Esophagus squamous epithelium (tissue), 5 donors: ENCODE measurements around the gene ANP32A. TPM values are rescaled to one million over a fixed set of nuclear protein-coding genes. Genes with fewer than 3 reads are reported as not detected.

ENCODE experiments used
- DNase-seq: peaks from one replicate; lab custom pipeline; 2025; lab: John Stamatoyannopoulos, UW
- H3K27ac ChIP-seq, 4 donors: fragments of 200-600 bp; sonication (generic); one replicate each; pipeline ENCODE4 v1.5.1; 2016 to 2019; ENCODE audit warnings: mild to moderate bottlenecking in 1 of 4
- H3K27me3 ChIP-seq, 4 donors: fragments of 200-600 bp; sonication (generic); 1 replicate in 3 of 4; 2 replicates in 1 of 4; pipeline versions ENCODE4 v1.5.1 to v1.6.0; 2017 to 2021; ENCODE audit warnings: antibody characterized with exemption in 1 of 4
- H3K36me3 ChIP-seq, 3 donors: fragments of 200-600 bp; sonication (generic); one replicate each; pipeline ENCODE4 v1.5.1; 2016 to 2019
- H3K4me1 ChIP-seq, 3 donors: fragments of 200-600 bp; sonication (generic); one replicate each; pipeline ENCODE4 v1.5.1; 2017 to 2019
- H3K4me3 ChIP-seq, 4 donors: fragments of 200-600 bp; sonication (generic); 1 replicate in 3 of 4; 2 replicates in 1 of 4; pipeline ENCODE4 v1.5.1; 2016 to 2019; ENCODE audit warnings: mild to moderate bottlenecking in 2 of 4, moderate library complexity in 1 of 4
- H3K9me3 ChIP-seq, 3 donors: fragments of 200-600 bp; sonication (generic); one replicate each; pipeline ENCODE4 v1.5.1; 2016 to 2019
- POLR2A ChIP-seq, 4 donors: fragments of 450-650 bp; IDR thresholded peaks; one replicate each; pipeline ENCODE4 v1.6.1; 2017; ENCODE audit warnings: antibody characterized with exemption in 4 of 4, mild to moderate bottlenecking in 4 of 4, moderate library complexity in 3 of 4
- WGBS, 2 donors: methylation state at CpG; one replicate each; pipeline ENCODE4 v1.1.5; 2018; 5-methylcytosine and 5-hydroxymethylcytosine counted together
- intact Hi-C: fragments of 100-400 bp; cut with DNase I; formaldehyde crosslinking; loops from one replicate; pipeline ENCODE4 v1.15.0; 2022
- small RNA-seq, 4 donors: library from RNA; depleted of rRNA; stranded (forward); fragments of <200 nt; gene quantifications; one replicate each; pipeline ENCODE3, GENCODE V24; 2016
- total RNA-seq, 4 donors: library from RNA; depleted of rRNA; stranded (reverse); fragments of >200 nt; gene quantifications; one replicate each; pipeline ENCODE4 v1.1.0, GENCODE V29; 2016
- TF ChIP-seq, protein P1 (sequence below), 6 experiments: fragments of 450-650 bp in 4 of 6; fragments of 200-600 bp in 2 of 6; sonication (generic) in 2 of 6; IDR thresholded peaks; one replicate each; pipeline ENCODE4 v1.5.1; 2016 to 2019; ENCODE audit warnings: antibody characterized with exemption in 6 of 6, mild to moderate bottlenecking in 4 of 6, moderate library complexity in 4 of 6
- donor health status: DM: yes; HTN: yes; CAD: no.

The ANP32A gene
- total RNA-seq, 4 donors from 2014 or later: 40.1 to 71.5 (median 43.8) TPM

DNA sequence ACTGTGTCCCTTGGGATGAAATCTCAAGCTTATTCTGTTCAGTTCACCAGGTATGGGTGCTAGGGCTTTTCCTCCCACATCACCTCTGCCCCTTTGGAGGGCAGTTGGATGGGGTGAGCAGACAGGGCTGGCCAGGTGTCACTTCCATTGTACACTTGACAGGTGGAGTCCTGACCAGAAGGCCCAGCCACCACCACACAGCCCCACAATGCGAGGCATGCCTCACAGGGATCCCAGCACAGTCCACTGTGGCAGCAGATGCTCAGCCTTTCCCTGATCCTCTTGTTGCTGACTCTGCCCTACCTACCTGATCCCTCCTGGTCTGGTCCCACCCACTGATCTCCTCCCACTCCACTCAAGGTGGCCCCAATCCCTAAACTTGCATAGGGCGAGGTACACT lies 88.2 kb downstream of the ANP32A start:
- no peak for DNase-seq
- no peaks in the 10 kb centered on the region for H3K36me3 ChIP-seq
- WGBS, 2 donors: 100% methylated on average over 1 to 2 of the region's 2 CpGs
- H3K27me3 ChIP-seq: peaks cover 0 to 45% (median 0%) of the 10 kb centered on the region in 4 donors
- no peaks in the 10 kb centered on the region for H3K9me3 ChIP-seq
- no peak for TF ChIP-seq POLR2A (IDR thresholded peaks at IDR 0.05)
- TF ChIP-seq, protein P1, sequence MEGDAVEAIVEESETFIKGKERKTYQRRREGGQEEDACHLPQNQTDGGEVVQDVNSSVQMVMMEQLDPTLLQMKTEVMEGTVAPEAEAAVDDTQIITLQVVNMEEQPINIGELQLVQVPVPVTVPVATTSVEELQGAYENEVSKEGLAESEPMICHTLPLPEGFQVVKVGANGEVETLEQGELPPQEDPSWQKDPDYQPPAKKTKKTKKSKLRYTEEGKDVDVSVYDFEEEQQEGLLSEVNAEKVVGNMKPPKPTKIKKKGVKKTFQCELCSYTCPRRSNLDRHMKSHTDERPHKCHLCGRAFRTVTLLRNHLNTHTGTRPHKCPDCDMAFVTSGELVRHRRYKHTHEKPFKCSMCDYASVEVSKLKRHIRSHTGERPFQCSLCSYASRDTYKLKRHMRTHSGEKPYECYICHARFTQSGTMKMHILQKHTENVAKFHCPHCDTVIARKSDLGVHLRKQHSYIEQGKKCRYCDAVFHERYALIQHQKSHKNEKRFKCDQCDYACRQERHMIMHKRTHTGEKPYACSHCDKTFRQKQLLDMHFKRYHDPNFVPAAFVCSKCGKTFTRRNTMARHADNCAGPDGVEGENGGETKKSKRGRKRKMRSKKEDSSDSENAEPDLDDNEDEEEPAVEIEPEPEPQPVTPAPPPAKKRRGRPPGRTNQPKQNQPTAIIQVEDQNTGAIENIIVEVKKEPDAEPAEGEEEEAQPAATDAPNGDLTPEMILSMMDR (IDR thresholded peaks at IDR 0.05): no peak
- intact Hi-C loops: loop anchor here (5.0 kb wide), 1 partner anchor 145 kb away; no protein-coding TSS in a partner anchor
- H3K4me1 ChIP-seq: peaks cover 0 to 23% (median 6%) of the 10 kb centered on the region in 3 donors
- H3K27ac ChIP-seq: no peak overlapping the region
- H3K4me3 ChIP-seq: no peak overlapping the region

DNA sequence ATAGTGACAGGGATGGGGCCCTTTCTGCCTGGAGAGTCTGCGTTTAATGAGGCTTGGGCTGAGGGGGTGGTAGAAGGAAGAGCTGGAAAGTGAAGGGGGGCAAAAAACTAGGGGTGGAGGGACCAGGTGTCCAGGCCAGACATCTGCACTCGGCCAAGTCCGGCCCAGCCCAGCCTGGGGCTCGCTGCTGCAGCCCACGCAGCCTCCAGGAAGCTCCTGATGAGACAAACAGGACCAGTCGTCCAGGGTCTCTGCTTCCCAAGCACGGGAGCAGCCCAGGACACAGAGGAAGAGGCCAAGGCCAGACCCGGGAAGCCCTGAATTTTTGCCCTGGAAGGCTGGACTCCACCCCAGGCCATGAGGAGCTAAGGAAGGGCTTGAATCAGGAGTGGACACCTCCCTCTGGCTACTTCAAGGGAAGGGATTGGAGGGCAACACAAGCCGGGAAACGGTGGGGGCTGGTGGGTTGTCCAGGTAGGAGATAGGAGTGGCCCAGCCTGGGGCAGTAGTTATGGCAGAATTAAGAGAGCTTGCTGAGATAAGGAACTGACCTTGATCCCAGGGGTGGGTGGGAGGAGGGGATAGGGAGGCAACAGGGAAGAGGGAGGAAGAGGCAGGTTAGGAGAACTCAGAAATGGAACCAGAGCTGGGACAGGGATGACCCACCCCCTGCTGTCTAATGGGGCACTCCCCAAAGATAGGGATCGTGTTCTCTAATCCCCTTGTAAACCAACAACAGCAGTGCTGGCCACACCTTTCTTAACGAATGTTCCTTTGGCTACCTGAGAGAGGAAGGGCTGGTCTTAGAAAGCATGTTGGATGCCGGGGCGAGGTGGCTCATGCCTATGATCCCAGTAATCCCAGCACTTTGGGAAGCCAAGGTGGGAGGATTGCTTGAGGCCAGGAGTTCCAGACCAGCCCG lies 89.5 kb downstream of the ANP32A start:
- H3K27me3 ChIP-seq: peaks cover 0 to 56% (median 0%) of the 10 kb centered on the region in 4 donors
- peaks cover 0 to 23% (median 6%) of the 10 kb centered on the region in 3 donors for H3K4me1 ChIP-seq
- H3K36me3 ChIP-seq: no peaks in the 10 kb centered on the region
- no peak for DNase-seq
- intact Hi-C loops: loop anchor here (5.0 kb wide), 1 partner anchor 146 kb away; no protein-coding TSS in a partner anchor
- 44 to 47% methylated on average over 12 of the region's 15 CpGs for WGBS, 2 donors
- no peak overlapping the region for H3K4me3 ChIP-seq
- H3K27ac ChIP-seq: no peak overlapping the region
- no peaks in the 10 kb centered on the region for H3K9me3 ChIP-seq
- TF ChIP-seq POLR2A (IDR thresholded peaks at IDR 0.05): no peak
- TF ChIP-seq, protein P1 (IDR thresholded peaks at IDR 0.05): no peak

DNA sequence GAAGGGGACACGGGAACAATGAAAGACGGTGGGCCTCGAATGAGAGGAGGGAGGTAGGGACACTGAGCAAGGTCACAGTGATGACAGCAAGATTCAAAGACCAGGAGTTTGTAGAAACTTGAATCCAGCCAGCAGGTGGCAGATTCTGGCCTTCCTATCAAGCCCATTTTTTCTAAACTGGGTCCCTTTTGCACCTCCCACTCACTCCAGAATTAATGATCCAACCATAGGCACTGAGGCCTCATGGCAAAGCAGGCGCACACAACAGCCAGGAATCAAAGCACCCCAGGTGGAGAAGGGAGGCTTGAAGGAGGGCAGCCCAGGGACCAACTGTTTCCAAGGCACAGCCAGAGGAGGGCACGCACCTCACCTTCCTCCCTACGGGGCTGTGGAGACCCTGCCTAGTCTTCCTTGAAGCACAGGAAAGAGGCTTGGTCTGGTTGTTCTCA lies 90.2 kb downstream of the ANP32A start:
- no peak for DNase-seq
- Histone ChIP-seq H3K4me3 (no peak overlapping the region), H3K27ac (no peak overlapping the region), H3K36me3 (no peaks in the 10 kb centered on the region), H3K27me3 (peaks cover 0 to 63% (median 0%) of the 10 kb centered on the region in 4 donors), H3K4me1 (peaks cover 0 to 23% (median 6%) of the 10 kb centered on the region in 3 donors), H3K9me3 (no peaks in the 10 kb centered on the region)
- intact Hi-C loops: loop anchor here (5.0 kb wide), 1 partner anchor 147 kb away; no protein-coding TSS in a partner anchor
- WGBS, 2 donors: 40 to 46% methylated on average over 3 of the region's 6 CpGs
- TF ChIP-seq POLR2A (IDR thresholded peaks at IDR 0.05): no peak
- TF ChIP-seq, protein P1 (IDR thresholded peaks at IDR 0.05): peak in 5 of 6 experiments; percentile 44 to 64 (median 50)

DNA sequence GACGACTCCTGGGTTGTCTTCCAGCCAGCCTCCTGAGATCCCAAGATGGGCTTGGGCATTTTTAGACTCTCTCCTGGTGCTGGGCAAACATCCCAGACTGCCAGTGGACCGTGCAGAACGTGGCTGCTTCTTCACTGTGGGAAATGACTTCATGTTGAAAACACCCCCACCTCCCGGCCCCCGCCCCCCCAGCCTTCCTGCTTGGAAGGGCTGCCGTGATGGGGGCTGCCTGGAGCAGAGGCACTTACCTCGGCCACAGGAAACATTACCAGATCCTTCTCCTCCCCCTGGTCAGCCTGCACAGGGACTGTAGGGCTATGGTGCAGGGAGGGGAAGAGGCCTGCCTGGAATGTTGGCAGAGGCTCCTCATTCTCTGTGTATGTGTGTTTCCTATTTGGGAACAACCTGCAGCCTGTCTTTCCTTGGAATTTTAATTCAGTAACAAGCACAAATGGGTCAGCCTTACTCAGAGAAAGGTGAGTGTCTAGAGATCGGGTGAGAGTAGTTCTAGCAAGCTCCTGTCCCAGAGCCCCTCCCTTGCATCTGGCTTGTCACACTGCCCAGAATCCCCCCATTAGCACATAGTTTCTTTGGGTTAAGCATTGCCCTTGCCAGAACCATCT lies 90.8 kb downstream of the ANP32A start:
- Histone ChIP-seq H3K36me3 (no peaks in the 10 kb centered on the region), H3K27ac (no peak overlapping the region), H3K9me3 (no peaks in the 10 kb centered on the region), H3K27me3 (peaks cover 0 to 64% (median 0%) of the 10 kb centered on the region in 4 donors), H3K4me1 (peaks cover 0 to 23% (median 6%) of the 10 kb centered on the region in 3 donors), H3K4me3 (no peak overlapping the region)
- TF ChIP-seq, protein P1 (IDR thresholded peaks at IDR 0.05): no peak
- no peak for TF ChIP-seq POLR2A (IDR thresholded peaks at IDR 0.05)
- 11 to 12% methylated on average over 3 to 4 of the region's 8 CpGs for WGBS, 2 donors
- no peak for DNase-seq
- intact Hi-C loops: loop anchor here (5.0 kb wide), 1 partner anchor 147 kb away; no protein-coding TSS in a partner anchor

Small RNA genes lying within 50 kb of the gene (small RNA-seq; reads per million reads assigned to genes)
- 0 reads per million in 4 donors for gene MIR4312

Other genes starting within 250 kb of the ANP32A start
- gene CORO2B, start 241.9 kb downstream of the ANP32A start, total RNA-seq: 1 to 10 TPM in 1 of 4 donors, under 1 TPM in 2, not detected in 1; 0.19 to 2.3 (median 0.22) TPM
- 1 to 10 TPM in 3 of 4 donors, not detected in 1; 1.1 to 2.1 (median 1.4) TPM for gene SPESP1, start 109.6 kb upstream of the ANP32A start, total RNA-seq
- 1 to 10 TPM in 1 of 4 donors, under 1 TPM in 3; 0.19 to 1.5 (median 0.46) TPM for gene NOX5, start 193.8 kb upstream of the ANP32A start, total RNA-seq